IPS-18c (cell line): ENCODE measurements around the gene FIBP.

ENCODE experiments used
- H3K4me3 ChIP-seq: 2 replicates; pipeline ENCODE4 v1.7.0; 2013; ENCODE audit warnings: low read depth, mild to moderate bottlenecking, low read length, moderate library complexity; ENCODE audit not compliant: insufficient read depth
- H3K9me3 ChIP-seq: one replicate; pipeline ENCODE4 v1.6.1; 2013; ENCODE audit warnings: mild to moderate bottlenecking, low read length, moderate library complexity; ENCODE audit not compliant: control insufficient read depth, insufficient read depth

The FIBP gene

GRCh38 chr11:65888163-65888814 is at the start of gene FIBP:
FIBP (minus strand) TSS chr11:65888471; CDS start chr11:65888418, 53 bp downstream.
- peak within 1 kb of the TSS; percentile 94 for H3K4me3 ChIP-seq
- no peaks in the 10 kb centered on the region for H3K9me3 ChIP-seq

DNA sequence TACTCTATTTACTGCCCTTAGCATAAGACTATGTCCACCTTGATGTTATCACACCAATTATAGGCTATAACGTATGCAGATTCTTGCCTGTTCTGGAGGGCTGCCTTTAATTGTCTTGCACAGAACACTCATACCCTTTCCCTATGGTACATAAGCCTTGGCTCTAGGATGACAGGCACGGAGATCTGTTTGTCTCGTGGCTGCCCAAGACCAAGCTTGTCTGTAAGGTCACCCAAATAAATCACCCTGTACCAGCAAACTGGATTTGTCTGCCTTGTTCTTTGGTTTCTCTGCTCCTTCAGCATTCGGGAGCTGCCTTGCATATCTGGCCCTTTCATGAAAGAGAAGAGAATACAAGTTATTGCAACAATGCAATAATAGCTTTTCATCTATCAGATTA is 49.5 kb upstream of the FIBP start:
- H3K9me3 ChIP-seq = no peaks in the 10 kb centered on the region

GRCh38 chr11:65934014-65934413 is 45.7 kb upstream of the FIBP start:
- no peaks in the 10 kb centered on the region for H3K9me3 ChIP-seq
- no peak overlapping the region for H3K4me3 ChIP-seq

More for the DNA sequence above, 49.5 kb upstream of the FIBP start:
- H3K4me3 ChIP-seq = no peak overlapping the region

GRCh38 chr11:65932558-65932919 is 44.3 kb upstream of the FIBP start:
- H3K9me3 ChIP-seq = no peaks in the 10 kb centered on the region
- H3K4me3 ChIP-seq = peak overlapping the region; percentile 9; the same call in 1 of the 2 replicates

GRCh38 chr11:65931773-65932557 is 43.7 kb upstream of the FIBP start:
- H3K4me3 ChIP-seq = peak overlapping the region; percentile 9; the same call in 1 of the 2 replicates
- no peaks in the 10 kb centered on the region for H3K9me3 ChIP-seq

- Histone ChIP-seq H3K9me3 (no peaks in the 10 kb centered on the region), H3K4me3 (no peak overlapping the region)
Measured at GRCh38 chr11:65928667-65929066, 40.4 kb upstream of the FIBP start.

- Histone ChIP-seq H3K4me3 (no peak overlapping the region), H3K9me3 (no peaks in the 10 kb centered on the region)
Measured at GRCh38 chr11:65927904-65928397, 39.7 kb upstream of the FIBP start.

DNA sequence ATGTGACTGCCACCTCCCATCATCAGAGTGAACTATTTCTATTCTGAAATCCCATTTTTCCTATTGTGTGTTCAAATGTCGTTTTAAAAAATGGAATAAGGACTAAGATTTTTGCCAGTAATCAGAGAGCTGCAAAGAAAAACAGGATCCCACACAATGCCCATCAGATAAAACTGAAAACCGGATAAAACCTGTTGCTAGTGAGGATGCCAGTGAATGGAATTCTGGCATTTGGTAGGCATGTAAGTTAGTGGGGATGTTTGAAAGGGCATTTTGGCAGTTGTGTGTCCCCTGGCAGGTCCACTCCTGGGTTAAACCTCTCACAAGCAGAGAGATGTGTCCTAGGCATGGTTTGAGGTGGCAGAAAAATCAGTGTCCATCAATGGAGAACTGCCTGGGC is 37.1 kb upstream of the FIBP start:
- H3K4me3 ChIP-seq = no peak overlapping the region
- no peaks in the 10 kb centered on the region for H3K9me3 ChIP-seq

DNA sequence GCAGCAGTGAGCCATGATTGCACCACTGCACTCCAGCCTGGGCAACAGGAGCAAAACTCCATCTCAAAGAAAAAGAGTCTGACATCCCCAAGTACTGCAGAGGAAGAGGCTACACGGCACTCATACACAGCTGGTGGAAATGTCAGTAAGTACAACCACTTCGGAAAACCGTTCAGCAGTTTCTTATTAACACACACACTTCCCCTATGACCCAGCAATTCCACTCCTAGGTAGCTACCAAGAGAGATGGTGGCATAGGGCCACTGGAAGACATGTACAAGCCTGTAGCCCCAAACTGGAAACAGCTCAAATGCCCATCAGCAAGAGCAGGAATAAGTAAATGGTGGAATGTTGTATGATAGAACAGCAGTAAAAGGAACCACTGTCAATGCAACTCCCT is 34.3 kb upstream of the FIBP start:
- Histone ChIP-seq H3K4me3 (no peak overlapping the region), H3K9me3 (no peaks in the 10 kb centered on the region)

- Histone ChIP-seq H3K9me3 (no peaks in the 10 kb centered on the region), H3K4me3 (no peak overlapping the region)
Measured at GRCh38 chr11:65921876-65922275, 33.6 kb upstream of the FIBP start.

- no peaks in the 10 kb centered on the region for H3K9me3 ChIP-seq
- peak overlapping the region; percentile 6; the same call in 1 of the 2 replicates for H3K4me3 ChIP-seq
Measured at GRCh38 chr11:65921033-65921555, 32.8 kb upstream of the FIBP start.

DNA sequence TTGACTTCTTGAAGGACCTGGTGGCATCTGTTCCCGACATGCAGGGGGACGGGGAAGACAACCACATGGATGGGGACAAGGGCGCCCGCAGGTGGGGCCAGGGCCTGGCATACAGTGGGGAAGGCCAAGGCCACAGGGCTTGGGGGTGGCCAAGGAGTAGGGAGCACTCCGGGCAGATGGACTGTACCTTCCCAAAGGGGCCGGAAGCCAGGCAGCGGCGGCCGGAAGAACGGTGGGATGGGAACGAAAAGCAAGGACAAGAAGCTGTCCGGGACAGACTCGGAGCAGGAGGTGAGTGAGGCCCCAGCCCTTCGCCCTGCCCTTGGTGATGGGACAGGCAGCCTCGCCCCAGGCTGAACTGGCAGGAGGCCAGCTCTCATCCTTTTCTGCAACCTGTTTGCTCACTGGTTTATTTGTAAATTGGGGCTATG is 32.1 kb upstream of the FIBP start:
- peak overlapping the region; percentile 84; the same call in 1 of the 2 replicates for H3K4me3 ChIP-seq
- no peaks in the 10 kb centered on the region for H3K9me3 ChIP-seq

GRCh38 chr11:65919573-65920371 is 31.5 kb upstream of the FIBP start:
- Histone ChIP-seq H3K9me3 (no peaks in the 10 kb centered on the region), H3K4me3 (peak overlapping the region; percentile 84)

GRCh38 chr11:65919141-65919572 is 30.9 kb upstream of the FIBP start, which contains the start of gene DRAP1:
DRAP1 (plus strand) TSS chr11:65919426; CDS start chr11:65919502, 76 bp downstream.
- Histone ChIP-seq H3K9me3 (no peaks in the 10 kb centered on the region), H3K4me3 (peak within 1 kb of the TSS; percentile 94)

DNA sequence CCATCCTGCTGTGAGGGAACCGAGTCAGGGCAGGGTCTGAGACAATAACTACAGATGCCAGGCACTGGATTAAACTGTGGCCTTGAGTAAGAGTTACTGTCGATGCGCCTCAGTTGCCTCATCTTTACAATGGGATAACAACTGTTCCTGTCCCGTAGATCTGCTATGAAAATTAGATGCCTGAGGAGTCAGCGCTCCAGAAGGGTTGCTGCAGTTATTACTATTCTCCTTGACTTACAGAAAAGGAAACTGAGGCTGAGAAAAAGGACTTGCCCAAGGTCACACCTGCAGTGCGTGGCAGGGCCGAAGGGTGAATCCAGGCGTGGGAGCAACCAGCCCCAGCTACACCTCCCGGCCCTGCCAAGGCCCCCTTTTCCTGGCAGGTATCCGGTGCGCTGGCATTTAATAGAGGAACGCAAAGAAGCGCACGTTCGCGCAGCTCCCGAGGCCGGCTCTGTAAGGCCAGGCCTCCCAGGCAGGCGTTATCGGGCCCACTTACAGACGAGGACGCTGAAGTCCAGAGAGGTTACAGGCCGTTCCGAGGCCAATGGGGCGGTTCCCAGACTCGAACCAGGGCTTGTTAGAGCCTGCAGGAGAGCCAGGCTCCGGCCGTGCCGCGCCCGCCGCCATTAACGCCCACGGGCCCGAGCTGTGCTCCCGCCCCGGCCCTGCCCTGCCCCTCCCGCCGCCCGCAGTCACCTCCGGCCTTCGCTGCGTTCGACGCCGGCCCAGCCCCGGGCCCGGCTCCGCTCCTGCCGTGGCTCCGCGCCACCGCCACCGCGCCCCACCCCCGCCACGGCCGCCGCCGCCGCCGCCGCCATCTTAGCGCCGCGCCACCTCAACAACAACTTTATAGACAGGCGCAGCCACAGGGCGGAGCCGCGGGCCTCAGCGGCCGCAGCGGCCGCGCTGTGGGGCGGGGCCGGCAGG is 30.2 kb upstream of the FIBP start, which contains the start of gene C11orf68:
TSS of gene C11orf68 (minus strand) at position 852 of the 930 bp plus-strand sequence. CDS start at position 821, 31 bp downstream.
- Histone ChIP-seq H3K4me3 (peak within 1 kb of the TSS; percentile 94), H3K9me3 (no peaks in the 10 kb centered on the region)
